ENCODE measurements around the gene CASP10. TPM values are rescaled to one million over a fixed set of nuclear protein-coding genes. Genes with fewer than 3 reads are reported as not detected.
A peak's percentile ranks its signal among the peaks of the same experiment; 100 is the strongest.

CASP10 gene
- total and polyA plus RNA-seq, 9 of the 15 experiments (the other 6 are each of a cell fraction or from before 2014, with no cell fraction given): 7.1 to 20.4 (median 10.8) TPM

GRCh38 chr2:201258666-201259615 lies 76.0 kb downstream of the CASP10 start (continued):
- TF ChIP-seq, protein P1, sequence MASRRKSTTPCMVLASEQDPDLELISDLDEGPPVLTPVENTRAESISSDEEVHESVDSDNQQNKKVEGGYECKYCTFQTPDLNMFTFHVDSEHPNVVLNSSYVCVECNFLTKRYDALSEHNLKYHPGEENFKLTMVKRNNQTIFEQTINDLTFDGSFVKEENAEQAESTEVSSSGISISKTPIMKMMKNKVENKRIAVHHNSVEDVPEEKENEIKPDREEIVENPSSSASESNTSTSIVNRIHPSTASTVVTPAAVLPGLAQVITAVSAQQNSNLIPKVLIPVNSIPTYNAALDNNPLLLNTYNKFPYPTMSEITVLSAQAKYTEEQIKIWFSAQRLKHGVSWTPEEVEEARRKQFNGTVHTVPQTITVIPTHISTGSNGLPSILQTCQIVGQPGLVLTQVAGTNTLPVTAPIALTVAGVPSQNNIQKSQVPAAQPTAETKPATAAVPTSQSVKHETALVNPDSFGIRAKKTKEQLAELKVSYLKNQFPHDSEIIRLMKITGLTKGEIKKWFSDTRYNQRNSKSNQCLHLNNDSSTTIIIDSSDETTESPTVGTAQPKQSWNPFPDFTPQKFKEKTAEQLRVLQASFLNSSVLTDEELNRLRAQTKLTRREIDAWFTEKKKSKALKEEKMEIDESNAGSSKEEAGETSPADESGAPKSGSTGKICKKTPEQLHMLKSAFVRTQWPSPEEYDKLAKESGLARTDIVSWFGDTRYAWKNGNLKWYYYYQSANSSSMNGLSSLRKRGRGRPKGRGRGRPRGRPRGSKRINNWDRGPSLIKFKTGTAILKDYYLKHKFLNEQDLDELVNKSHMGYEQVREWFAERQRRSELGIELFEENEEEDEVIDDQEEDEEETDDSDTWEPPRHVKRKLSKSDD (conservative IDR thresholded peaks at IDR 0.05; ENCODE audit: low read length): no peak
- TF ChIP-seq HMGN3 (IDR thresholded peaks at IDR 0.05; ENCODE audit: borderline replicate concordance, extremely low read depth, insufficient read length, low read depth, low read length): no peak
- peak in 1 of 3 experiments; percentile 30; a peak in 2 of 6 replicates for TF ChIP-seq CTCF (IDR thresholded peaks at IDR 0.05 in 2 of 3, conservative IDR thresholded peaks at IDR 0.05 in 1 of 3; ENCODE audit: insufficient read depth in 2 of 3, low read depth in 1 of 3, low read length in 3 of 3)
- TF ChIP-seq ZBTB7A (IDR thresholded peaks at IDR 0.05; ENCODE audit: borderline replicate concordance, control insufficient read depth, low read depth, low read length): peak; percentile 44; the same call in 1 of the 2 replicates
- TF ChIP-seq NRF1 (conservative IDR thresholded peaks at IDR 0.05 in 1 of 2, IDR thresholded peaks at IDR 0.05 in 1 of 2): no peak; a peak in 1 of 4 replicates
- no peak for TF ChIP-seq SIX5 (IDR thresholded peaks at IDR 0.05; ENCODE audit: borderline replicate concordance in 1 of 2, insufficient read depth in 1 of 2, low read depth in 1 of 2, low read length in 2 of 2)
- TF ChIP-seq, protein P2, sequence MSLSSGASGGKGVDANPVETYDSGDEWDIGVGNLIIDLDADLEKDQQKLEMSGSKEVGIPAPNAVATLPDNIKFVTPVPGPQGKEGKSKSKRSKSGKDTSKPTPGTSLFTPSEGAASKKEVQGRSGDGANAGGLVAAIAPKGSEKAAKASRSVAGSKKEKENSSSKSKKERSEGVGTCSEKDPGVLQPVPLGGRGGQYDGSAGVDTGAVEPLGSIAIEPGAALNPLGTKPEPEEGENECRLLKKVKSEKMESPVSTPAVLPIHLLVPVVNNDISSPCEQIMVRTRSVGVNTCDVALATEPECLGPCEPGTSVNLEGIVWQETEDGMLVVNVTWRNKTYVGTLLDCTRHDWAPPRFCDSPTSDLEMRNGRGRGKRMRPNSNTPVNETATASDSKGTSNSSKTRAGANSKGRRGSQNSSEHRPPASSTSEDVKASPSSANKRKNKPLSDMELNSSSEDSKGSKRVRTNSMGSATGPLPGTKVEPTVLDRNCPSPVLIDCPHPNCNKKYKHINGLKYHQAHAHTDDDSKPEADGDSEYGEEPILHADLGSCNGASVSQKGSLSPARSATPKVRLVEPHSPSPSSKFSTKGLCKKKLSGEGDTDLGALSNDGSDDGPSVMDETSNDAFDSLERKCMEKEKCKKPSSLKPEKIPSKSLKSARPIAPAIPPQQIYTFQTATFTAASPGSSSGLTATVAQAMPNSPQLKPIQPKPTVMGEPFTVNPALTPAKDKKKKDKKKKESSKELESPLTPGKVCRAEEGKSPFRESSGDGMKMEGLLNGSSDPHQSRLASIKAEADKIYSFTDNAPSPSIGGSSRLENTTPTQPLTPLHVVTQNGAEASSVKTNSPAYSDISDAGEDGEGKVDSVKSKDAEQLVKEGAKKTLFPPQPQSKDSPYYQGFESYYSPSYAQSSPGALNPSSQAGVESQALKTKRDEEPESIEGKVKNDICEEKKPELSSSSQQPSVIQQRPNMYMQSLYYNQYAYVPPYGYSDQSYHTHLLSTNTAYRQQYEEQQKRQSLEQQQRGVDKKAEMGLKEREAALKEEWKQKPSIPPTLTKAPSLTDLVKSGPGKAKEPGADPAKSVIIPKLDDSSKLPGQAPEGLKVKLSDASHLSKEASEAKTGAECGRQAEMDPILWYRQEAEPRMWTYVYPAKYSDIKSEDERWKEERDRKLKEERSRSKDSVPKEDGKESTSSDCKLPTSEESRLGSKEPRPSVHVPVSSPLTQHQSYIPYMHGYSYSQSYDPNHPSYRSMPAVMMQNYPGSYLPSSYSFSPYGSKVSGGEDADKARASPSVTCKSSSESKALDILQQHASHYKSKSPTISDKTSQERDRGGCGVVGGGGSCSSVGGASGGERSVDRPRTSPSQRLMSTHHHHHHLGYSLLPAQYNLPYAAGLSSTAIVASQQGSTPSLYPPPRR (CRISPR knock-in tag; IDR thresholded peaks at IDR 0.05; ENCODE audit: borderline replicate concordance): no peak
- 0 out of 2 replicates have a peak, but pooled peaks have one; percentile 7 for TF ChIP-seq ZEB2 (IDR thresholded peaks at IDR 0.05)

All from K562 (cell line).